Measurements from ENCODE around the gene DRD1. TPM values are rescaled to one million over a fixed set of nuclear protein-coding genes. Genes with fewer than 3 reads are reported as not detected.

Gene DRD1
- total RNA-seq, 1 donor from 2014 or later: not detected

DNA sequence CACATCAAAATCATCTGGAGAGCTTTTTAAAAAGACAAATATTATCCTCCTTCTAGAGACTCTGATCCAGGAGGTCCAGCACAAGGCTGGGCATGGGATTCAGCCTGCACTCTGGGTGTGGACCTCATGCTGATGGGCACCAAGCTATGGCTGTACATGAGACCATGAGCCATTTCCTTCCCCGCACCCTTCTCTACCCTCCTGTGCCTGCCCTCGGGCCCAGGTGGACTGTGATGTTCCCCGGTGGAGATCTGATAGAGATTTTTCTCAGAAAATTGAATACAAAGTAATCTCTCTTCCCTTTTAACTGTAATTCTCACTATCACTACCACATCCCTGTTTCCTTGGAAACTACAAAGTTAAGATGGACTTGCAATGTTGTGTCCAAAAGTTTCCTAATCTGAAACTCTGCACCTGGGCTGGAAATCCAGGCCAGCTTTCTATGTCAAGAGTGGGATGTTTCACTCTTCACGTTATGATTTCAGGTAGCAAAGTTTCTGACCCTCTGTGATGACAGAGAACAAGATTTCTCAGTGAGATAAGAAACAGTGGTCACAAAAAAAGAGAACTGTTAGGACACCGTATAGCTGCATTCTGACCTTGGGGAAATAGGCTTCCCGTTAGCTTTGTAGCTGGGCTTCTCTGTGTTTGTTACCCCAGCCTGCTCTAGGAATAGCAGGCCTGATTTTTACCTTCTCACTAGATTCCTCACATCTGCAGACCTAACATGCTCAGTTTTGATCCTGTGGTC, 45.9 kb upstream of the DRD1 start:
- Mint-ChIP-seq H3K27ac (ENCODE audit: unreplicated experiment) (no peak overlapping the region), H3K9me3 (ENCODE audit: unreplicated experiment) (no peaks in the 10 kb centered on the region)

DNA sequence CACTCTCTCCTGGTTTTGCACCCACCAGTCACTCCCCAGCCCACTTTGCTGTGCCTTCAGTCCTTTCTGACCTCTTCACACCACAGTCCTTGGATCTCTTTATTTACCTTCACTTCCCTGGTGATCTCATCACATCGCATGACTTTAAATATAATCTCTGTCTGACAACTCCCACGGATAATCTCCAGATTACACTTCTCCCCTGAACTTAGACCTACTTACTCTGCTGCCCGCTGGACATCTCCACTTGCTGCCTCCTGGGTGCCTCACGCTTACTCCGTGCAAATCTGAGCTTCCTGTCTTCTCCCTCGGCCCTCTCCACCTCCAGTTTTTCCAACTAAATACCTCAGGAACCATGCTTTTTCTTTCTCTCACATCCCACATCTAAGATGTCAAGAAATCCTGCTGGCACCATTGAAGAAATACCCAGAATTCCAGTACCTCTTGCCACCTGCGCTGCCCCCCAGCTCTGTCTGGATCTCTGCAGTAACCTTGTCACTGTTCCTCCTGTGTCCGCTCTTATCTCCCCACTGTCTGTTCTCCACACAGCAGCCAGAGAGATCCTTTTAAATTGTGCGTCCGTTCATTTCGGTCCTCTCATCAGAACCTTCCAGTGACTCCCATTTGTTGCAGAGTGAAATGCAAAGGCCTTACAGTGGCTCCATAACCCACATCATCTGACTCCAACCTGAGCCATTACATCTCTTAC, 43.7 kb upstream of the DRD1 start:
- H3K36me3 Mint-ChIP-seq (ENCODE audit: unreplicated experiment): peaks cover 5% of the 10 kb centered on the region
- no peaks in the 10 kb centered on the region for H3K27me3 Mint-ChIP-seq (ENCODE audit: unreplicated experiment)
- no peak overlapping the region for H3K27ac Mint-ChIP-seq (ENCODE audit: unreplicated experiment)
- DNase-seq: no peak
- no peaks in the 10 kb centered on the region for H3K4me1 Mint-ChIP-seq (ENCODE audit: low read depth, unreplicated experiment)
- H3K4me3 Mint-ChIP-seq (ENCODE audit: unreplicated experiment): no peak overlapping the region
- no peaks in the 10 kb centered on the region for H3K9me3 Mint-ChIP-seq (ENCODE audit: unreplicated experiment)
- TF ChIP-seq, protein P1, sequence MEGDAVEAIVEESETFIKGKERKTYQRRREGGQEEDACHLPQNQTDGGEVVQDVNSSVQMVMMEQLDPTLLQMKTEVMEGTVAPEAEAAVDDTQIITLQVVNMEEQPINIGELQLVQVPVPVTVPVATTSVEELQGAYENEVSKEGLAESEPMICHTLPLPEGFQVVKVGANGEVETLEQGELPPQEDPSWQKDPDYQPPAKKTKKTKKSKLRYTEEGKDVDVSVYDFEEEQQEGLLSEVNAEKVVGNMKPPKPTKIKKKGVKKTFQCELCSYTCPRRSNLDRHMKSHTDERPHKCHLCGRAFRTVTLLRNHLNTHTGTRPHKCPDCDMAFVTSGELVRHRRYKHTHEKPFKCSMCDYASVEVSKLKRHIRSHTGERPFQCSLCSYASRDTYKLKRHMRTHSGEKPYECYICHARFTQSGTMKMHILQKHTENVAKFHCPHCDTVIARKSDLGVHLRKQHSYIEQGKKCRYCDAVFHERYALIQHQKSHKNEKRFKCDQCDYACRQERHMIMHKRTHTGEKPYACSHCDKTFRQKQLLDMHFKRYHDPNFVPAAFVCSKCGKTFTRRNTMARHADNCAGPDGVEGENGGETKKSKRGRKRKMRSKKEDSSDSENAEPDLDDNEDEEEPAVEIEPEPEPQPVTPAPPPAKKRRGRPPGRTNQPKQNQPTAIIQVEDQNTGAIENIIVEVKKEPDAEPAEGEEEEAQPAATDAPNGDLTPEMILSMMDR (IDR thresholded peaks at IDR 0.05; ENCODE audit: partially characterized antibody, unreplicated experiment): no peak

More for the DNA sequence above, 45.9 kb upstream of the DRD1 start:
- Mint-ChIP-seq H3K4me1 (ENCODE audit: low read depth, unreplicated experiment) (no peaks in the 10 kb centered on the region), H3K36me3 (ENCODE audit: unreplicated experiment) (peaks cover 5% of the 10 kb centered on the region), H3K27me3 (ENCODE audit: unreplicated experiment) (no peaks in the 10 kb centered on the region), H3K4me3 (ENCODE audit: unreplicated experiment) (no peak overlapping the region)
- TF ChIP-seq, protein P1 (IDR thresholded peaks at IDR 0.05; ENCODE audit: partially characterized antibody, unreplicated experiment): no peak
- DNase-seq: no peak

DNA sequence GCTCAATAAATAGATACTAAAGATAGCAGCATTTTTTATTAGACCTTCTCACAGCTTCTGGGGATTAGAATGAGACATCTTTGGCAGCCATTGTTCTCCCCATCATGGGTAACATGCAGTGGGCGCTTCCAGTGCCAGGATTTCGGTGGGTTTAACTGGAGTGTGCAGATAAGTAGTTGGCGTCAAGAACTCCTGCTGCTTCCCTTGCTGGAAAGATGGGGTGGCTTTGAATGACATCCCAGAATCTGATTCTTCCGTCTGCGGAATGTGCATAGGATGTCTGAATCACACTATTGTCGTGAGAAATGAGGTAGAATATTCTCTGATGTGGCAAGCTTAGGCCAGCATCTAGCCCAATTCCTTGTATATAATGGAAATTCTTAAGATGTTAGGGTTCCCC, 41.6 kb upstream of the DRD1 start:
- TF ChIP-seq, protein P1 (IDR thresholded peaks at IDR 0.05; ENCODE audit: partially characterized antibody, unreplicated experiment): no peak
- Mint-ChIP-seq H3K4me3 (ENCODE audit: unreplicated experiment) (no peak overlapping the region), H3K27me3 (ENCODE audit: unreplicated experiment) (no peaks in the 10 kb centered on the region), H3K9me3 (ENCODE audit: unreplicated experiment) (no peaks in the 10 kb centered on the region), H3K27ac (ENCODE audit: unreplicated experiment) (no peak overlapping the region), H3K36me3 (ENCODE audit: unreplicated experiment) (peaks cover 5% of the 10 kb centered on the region), H3K4me1 (ENCODE audit: low read depth, unreplicated experiment) (peaks cover under 1% of the 10 kb centered on the region)
- no peak for DNase-seq

DNA sequence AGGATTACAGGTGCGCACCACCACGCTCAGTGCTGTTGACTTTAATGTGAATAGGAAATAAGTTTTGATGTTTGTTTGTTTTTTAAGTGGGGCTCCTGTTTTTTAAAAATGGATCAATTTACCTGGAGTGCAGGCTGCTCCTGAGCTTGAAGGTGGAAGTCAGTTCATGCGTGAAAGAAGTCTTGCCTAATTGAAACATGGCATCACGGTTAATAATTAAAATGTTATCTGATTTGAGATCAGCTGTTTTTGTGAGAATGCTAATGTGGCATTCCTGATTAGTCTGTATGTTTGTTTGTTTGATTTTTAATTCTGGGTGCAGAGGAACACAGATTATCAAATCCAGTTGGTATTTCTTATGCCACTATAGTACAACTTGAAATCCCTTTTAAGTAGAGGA, 40.8 kb upstream of the DRD1 start:
- Mint-ChIP-seq H3K27me3 (ENCODE audit: unreplicated experiment) (no peaks in the 10 kb centered on the region), H3K4me3 (ENCODE audit: unreplicated experiment) (no peak overlapping the region), H3K36me3 (ENCODE audit: unreplicated experiment) (peaks cover 5% of the 10 kb centered on the region)

More for the DNA sequence above, 40.8 kb upstream of the DRD1 start:
- H3K4me1 Mint-ChIP-seq (ENCODE audit: low read depth, unreplicated experiment): peaks cover 5% of the 10 kb centered on the region
- H3K27ac Mint-ChIP-seq (ENCODE audit: unreplicated experiment): no peak overlapping the region
- TF ChIP-seq, protein P1 (IDR thresholded peaks at IDR 0.05; ENCODE audit: partially characterized antibody, unreplicated experiment): no peak
- DNase-seq: no peak
- H3K9me3 Mint-ChIP-seq (ENCODE audit: unreplicated experiment): no peaks in the 10 kb centered on the region
